GM19463 (cell line): ENCODE data around the gene PRSS22.

Source experiments
- ATAC-seq: cut with Tn5 transposase; IDR thresholded peaks from one replicate; pipeline ENCODE4 v1.9.1; 2021; ENCODE audit warnings: mild to moderate bottlenecking, moderate library complexity; ENCODE audit not compliant: unreplicated experiment

The PRSS22 gene

DNA sequence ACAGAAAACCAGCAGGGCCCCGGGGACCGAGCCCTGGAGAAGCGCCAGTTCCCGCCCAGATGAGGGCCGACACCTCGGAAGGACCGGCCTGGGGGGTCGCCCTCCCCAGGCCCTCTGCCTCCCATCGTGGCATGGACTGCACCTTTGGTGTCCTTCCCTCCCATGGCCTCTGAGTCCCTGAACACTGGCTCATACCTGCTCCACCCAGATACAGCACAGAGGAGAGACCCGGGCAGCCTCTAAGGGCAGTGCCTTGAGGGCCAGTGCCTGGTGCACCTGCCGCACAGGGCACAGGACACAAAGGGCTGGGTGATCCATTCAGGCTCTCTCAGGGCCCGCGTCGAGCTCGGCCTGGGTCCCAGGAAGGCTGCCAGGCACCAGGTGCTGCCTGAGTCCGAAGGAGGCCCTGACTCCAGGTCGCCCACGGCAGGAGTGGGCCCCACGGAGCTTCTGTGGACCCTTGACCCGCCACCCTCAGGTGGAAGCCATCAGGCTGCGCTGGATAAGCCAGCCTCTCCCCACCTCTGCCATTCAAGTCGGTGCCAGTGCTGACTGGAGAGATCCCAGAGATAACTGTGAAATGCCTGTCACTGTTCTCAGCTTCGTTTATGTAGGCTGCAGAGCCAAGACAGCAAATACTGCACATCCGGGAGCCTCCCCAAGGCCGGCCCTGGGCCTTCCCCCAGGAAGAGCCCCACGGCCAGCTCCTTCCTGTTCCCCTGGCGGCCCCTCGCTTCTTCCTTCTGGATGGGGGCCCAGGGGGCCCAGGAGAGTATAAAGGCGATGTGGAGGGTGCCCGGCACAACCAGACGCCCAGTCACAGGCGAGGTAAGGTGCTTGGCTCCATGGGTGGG, 28.2 kb downstream of the PRSS22 start, which contains the start of gene ZG16B:
ZG16B (plus strand) TSS at position 803 of the 854 bp plus-strand sequence. CDS start 139 bp downstream, outside the sequence.
- ATAC-seq, result no peak

DNA sequence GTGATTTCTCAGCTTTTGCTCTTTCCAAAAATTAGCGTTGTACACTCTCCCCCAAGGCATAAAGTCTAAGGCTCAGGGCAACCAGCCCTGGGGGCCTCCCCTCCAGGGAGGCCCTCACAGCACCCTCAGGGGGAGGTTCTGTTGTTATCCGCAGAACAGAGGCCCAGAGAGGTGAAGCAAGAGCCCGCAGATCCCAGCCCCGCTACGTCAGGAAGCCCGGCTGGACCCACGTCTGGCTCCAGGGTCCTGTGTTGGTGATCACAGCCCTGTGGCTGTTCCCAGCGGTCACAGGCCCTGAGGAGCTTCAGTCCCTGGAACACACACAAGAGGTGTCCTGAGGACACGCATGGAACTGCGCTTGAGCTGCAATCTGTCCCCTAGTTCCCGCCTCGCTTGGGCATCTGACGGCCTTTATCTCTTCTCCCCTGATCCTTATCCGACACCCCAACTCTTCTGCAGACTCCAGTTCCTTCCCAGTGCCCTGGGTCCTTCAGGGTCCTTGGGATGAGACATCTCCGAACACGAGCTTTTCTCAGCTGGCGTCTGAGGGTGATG, 29.0 kb downstream of the PRSS22 start:
- ATAC-seq, result no peak

DNA sequence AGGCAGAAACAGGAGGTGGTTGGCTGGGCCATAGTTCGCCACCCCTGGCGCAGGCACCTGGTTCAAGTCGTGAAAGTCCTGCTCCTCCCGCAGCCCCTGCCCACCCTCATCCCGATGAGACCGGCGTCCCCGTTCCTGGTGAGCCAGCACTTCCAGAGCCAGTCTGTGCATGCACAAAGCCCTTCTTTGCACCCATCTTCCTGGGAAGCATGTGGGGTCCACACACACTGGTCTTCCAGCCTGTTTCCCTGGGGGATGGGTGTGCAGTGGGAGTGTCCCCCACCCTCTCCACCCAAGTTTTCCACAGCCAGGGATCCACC, 29.5 kb downstream of the PRSS22 start:
- no peak for ATAC-seq

DNA sequence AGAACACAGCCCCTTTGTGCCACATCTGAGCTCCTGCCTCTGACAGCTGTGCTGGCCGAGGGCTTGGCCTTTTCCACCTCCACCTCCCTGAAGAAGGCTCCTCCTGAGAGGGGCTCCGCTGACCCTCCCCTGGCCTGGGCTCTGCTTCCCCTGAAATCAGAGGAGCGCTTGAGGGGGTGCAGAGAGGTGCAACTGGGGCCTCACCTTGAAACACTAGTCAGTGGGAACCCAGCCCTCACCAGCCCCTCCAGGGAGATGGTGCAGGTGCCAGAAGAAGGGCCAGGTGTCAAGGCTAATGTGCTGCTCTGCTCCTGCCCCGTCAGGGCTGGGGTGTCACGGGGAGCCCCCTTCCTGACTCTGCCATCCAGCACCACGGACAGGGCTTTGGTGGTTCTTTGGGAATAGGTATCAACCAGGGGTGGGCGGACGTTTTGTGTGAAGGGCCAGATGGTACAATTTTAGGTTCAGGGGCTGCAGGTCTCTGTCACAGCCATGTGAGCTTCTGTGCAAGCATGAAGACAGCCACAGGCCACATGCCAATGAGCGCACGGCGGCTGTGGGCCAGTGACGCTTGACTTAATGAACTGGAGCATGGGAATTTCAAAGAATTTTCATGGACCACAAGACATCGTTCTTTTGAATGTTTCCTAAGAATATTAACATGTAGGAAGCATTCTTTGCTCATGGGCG, 30.0 kb downstream of the PRSS22 start:
- ATAC-seq, result no peak

DNA sequence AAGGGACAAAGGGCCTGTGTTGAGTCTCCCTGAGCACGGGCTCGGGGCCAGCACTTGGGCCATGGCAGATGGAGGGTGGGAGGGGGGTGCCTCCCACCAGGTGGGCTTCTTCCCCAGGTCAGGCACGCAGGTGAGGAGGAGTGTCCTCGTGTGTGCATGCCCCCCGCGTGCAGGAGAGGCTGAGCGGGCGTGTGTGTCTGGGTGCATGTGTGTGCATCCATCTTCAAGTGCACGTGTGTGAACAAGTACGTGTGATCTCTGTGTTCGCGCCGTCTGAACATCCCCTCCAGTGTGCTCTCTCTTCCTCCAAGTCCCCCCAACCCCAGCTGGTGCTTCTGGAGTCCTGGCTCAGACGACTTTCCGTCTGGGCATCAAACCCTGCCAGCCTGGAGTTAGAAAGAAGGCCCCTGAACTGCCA, 30.6 kb downstream of the PRSS22 start:
- no peak for ATAC-seq

DNA sequence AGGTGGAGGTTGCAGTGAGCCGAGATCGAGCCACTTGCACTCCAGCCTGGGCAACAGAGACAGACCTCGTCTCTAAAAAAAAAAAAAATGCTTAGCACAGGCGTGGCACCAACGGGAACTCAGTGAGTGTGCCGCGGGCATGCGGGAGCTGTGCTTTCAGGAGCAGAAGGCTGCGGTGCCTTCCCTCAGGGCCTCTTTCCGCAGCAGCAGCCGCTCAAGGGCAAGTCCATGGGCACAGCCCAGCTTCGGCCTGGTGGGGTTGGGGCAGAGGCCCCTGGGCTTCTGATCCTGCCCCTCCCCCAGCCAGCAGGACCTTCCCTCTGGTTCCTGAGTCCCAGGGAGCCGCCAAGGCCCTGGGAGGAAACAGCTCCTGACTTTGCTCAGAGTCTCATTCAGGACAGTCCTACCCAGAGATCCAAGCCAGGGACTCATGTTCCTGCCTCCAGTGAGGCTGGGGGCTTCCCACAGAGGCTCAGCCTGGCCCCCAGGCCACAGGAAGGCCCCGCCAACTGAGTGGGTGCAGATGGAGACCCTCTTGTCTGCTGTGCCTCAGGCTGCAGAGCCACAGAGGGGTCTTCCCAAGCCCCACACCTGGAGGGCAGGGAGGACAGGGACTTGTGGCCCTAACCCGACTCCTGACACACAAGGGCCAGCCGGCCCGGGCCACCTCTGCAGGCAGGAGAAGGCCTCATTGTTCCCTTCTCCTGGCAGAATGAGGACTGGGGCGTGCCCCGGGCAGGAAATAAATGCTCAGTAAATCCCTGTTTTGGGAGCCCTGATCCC, 31.2 kb downstream of the PRSS22 start:
- ATAC-seq, result no peak

DNA sequence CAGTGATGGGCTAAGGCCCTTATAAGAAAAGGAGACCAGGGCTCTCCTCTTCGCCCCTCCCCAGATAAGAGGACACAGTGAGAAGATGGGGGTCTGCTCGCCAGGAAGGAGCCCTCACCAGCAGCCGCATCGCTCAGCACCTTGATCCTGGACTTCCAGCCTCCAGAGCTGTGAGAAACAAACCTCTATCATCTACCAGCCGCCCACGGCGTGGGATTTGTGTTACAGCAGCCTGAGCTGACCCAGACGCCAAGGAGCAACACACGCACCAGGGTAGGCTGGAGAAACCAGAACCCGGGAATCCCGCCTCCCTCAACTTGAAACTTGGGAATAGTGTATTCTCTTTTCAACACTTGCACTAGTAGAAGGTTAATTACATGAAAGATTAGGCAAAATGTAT, 32.1 kb downstream of the PRSS22 start:
- ATAC-seq, result no peak

DNA sequence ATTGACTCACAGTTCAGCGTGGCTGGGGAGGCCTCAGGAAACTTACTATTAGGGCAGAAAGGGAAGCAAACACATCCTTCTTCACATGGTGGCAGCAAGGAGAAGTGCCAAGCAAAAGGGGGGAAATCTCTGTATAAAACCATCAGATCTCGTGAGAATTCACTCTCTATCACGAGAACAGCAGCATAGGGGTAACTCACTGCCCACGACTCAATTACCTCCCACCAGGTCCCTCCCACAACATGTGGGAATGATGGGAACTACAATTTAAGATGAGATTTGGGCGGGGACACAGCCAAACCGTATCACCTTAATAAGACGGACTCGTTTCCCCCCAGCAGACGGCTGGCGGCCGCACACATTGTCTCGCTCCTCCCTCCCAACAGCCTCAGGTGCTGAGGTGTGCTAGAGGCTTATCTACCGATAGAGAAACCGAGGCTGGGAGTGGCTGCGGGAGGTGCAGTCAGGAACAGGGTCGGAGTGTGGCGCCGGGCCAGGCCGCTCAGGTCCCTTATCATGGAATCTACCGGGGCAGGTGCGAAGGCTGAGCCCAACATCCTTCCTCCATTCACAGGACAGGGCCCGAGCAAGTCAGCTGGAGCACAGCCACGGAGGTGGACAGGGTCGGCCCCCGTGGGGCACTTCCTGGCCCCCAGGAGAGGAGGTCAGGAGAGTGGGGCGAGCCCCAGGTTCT, 32.8 kb downstream of the PRSS22 start:
- no peak for ATAC-seq

DNA sequence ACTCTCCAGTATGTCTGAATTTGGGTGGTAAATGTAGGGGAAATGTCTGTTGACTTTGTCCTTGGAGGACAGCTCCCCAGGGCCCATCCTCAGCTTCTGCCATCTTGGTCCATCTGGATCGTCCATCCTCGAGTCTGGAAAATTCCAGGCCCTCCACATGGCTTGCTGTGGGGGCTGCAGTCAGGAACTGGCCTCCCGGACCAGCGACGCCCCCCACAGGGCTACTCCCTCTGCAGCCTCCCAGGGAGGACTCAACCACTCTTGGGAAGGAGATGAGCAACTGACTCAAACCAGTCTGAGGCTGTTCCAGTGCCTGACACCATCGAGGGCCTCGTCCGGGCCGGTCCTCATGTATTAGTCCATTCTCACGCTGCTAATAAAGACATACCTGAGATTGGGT, 33.3 kb downstream of the PRSS22 start:
- no peak for ATAC-seq

DNA sequence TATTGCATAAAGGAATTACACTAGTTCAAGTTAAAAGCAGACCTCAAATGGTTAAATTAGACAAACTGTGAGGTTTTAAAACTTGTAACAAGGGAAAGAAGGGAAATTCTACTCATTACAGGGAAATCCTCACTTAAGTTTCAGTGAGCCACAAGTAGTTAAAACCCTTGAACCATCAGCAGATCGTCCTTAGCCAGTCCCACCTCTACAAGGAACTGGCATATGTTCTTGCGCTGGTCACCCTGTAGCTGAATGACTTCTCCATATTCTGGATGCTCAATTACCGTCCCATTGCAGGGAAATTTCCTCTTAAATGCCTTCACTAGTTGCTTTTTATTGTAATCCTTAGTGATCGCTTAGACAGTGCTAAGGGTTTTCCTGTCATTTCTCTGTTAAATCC, 35.5 kb downstream of the PRSS22 start:
- ATAC-seq, result no peak

DNA sequence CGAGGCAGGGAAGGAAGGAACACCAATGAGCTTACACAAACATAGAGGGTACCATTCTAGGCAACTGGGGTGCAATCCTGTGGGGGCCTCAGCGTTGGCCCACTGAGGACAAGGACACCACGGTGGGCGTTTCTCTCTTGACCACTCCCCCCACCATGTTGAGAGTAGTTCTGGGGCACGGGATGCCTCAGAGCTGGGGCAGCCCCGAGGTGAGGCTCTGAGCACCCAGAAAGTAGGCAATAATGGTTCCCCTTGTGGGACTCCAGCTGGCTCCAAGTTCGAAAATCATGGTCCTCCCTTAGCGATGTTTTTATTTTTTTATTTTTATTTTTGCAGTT, 35.8 kb downstream of the PRSS22 start:
- ATAC-seq, result no peak

DNA sequence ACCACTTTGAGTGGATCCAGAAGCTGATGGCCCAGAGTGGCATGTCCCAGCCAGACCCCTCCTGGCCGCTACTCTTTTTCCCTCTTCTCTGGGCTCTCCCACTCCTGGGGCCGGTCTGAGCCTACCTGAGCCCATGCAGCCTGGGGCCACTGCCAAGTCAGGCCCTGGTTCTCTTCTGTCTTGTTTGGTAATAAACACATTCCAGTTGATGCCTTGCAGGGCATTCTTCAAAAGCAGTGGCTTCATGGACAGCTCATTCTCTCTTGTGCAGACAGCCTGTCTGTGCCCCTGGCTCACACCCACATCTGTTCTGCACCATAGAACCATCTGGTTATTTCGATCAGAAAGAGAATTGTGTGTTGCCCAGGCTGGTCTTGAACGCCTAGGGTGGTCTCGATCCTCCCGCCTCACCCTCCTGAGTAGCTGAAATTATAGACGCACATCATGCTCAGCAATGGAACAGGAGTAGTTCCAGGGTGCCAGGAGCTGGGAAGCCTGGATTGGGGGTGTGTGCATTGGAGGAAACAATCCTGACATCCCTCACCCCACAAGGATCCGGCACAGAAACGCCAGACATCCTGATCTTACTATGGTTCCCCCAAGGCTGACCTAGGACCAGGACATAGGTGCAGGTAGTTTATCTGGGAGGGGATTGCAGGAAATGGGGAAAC, 36.3 kb downstream of the PRSS22 start:
- ATAC-seq, result no peak

DNA sequence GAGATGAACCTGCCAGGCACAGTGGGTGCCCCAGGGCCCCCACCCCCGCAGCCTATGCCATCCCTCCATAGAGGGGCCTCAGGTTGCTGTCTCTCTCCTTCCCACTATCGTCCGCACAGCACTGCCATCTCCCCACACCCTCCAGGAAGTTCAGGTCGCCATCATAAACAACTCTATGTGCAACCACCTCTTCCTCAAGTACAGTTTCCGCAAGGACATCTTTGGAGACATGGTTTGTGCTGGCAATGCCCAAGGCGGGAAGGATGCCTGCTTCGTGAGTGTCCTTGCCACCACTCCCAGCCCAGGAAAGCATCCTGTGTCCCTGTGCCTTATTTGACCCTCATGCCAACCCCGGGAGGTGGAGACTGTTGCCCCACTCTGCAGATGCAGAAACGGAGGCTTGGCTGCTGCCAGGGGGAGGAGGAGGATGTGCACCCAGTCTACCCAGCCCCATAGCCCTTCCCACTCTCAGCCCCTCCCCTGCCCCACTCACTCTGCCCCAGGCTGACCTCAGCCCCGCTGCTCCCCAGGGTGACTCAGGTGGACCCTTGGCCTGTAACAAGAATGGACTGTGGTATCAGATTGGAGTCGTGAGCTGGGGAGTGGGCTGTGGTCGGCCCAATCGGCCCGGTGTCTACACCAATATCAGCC, 37.0 kb downstream of the PRSS22 start:
- no peak for ATAC-seq

DNA sequence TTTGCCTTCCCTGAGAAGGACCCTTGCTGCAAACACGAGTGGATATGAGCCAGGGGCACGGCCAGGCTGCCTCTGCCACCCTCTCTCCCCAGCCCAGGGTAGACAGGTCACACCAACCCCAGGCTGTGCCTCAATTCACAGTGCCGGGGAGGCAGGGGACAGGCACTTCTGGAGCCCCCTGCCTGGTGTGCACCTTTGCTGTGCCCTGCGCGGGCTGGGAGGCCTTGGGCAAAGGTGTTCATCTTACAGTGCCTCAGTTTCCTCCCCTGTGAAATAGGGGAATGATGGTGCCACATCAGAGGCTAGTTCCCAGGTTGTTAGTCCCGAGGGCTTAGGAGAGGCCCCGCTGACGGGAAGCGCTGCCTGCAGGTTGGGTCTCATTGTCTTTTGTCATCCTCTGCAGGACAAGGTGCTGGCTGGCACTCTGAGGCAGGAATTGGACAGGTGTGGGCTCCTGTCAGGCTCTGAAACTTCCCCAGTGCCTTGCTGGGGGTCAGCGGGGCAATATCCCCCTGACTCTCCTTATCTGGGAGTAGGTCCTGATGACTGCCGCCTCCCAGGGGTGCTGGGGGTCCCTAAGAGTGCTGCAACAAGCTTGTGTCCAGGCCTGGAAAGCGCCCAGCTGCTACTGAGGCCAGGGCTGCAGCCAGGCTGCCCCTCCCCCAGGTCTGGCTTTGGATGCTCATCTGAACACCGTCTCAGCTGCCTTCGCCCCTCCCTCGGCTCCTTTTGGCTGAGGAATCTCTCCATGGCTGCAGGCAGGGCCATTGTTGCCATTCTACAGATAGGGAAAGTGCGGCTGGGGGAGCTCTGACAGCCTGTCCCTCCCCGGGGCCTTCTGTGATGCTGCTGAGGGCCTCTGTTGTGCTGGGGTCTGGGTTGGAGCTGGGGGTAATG, 37.8 kb downstream of the PRSS22 start:
- no peak for ATAC-seq

DNA sequence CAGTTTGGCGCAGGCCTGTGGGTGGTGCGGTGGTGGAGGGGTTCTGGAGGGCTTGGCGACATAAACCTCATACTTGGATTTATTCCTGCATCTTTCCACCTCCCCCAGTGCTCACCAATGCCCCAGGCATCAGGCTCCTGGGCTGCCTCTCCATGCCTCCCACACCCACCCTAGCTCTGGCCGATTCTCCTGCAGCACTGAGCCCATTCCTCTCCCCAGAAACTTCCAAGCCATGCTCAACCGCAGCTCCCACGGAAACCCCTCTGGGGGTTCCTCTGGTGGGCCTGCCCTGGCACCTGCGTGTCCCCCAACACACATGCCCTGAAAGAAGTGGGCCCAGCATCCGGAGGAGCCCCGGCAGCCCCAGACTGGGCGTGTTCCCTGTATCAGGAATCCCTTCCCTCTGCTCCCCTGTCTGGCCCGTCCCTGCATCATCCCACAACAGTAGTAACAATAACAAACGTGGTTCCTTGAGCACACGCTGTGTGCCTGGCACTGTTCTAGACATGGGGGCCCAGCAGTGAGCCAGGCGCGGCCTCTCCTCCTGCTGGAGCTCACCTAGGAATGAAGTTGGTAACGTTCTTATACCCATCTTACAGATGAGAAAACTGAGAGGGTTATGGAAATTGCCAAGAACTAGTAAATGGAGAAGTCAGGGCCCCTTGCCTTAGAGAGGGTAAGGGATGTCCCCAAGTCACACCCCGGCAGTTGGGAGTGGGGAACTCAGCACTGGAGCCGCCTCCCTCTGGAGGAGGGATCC, 38.6 kb downstream of the PRSS22 start:
- no peak for ATAC-seq

DNA sequence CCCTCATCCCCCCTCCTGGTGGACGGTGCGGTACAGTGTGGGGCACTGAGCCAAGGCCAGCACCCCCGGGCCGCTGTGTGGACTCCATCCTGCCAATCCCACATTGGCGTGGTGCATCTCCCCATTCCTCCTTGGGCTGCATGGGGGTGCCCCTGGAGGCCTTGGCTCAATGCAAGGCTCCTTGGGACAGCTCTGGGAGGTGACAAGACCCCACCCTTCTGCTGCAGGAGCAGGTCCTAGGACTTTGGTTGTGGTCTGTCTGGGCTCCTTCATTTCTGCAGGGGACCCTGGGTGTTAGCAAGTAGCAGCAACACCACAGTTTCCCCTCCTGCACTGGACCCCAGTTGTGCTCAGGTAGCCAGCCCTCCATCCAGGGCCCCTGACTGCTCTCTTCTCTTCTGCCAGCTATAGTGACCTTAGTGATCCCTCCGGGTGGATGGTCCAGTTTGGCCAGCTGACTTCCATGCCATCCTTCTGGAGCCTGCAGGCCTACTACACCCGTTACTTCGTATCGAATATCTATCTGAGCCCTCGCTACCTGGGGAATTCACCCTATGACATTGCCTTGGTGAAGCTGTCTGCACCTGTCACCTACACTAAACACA, 39.6 kb downstream of the PRSS22 start:
- no peak for ATAC-seq

DNA sequence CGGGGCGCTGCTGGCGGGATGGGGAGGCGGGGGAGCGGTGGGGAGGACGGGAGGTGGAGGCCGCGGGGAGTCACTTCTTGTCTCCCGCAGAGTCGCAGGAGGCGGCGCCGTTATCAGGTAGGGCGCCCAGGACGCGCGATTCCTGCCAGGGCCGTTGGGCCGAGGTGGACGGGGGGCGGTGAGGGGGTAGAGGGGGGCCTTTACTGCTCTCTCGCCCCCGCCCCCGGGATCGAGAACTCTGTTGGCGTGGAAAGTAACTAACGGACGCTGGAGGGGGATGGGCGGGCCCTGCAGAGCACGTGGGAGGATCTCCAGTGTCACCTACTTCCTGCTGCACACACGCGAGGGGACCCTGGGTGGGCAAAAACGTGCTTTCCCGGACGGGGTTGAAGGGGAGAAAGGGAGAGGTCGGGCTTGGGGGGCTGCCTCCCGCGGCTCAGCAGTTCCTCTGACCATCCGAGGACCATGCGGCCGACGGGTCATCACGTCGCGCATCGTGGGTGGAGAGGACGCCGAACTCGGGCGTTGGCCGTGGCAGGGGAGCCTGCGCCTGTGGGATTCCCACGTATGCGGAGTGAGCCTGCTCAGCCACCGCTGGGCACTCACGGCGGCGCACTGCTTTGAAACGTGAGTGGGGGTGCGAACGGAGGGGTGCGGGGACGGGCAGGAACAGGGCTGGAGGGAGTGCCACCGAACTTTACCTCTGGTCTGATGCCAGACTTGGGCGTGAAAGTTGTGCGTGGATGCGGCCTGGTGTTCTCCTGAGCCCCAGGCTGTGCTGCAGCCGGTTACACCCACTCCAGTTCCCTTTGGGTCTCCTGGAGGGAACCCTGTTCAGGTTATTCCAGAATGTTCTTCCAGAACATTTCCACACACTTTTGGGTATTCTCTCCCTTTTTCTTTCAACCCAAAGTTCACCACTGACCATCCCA, 40.4 kb downstream of the PRSS22 start:
- ATAC-seq, result no peak
